Adrenal gland (tissue), 12 donors: ENCODE results near the gene SEMA3A. TPM values are rescaled to one million over a fixed set of nuclear protein-coding genes. Genes with fewer than 3 reads are reported as not detected.

Experiments used
- DNase-seq, 7 donors: peaks; one replicate each; pipeline ENCODE4 v3.0.0-alpha.2; 2019 to 2020
- H3K27ac ChIP-seq, 5 donors: fragments of 200-600 bp; sonication (generic) in 4 of 5; 1 replicate in 3 of 5; 2 replicates in 2 of 5; pipeline versions ENCODE4 v1.5.1 to v1.8.0; 2016 to 2020; ENCODE audit warnings: mild to moderate bottlenecking in 1 of 5
- H3K27me3 ChIP-seq: fragments of 200-600 bp; 2 replicates; pipeline ENCODE4 v1.8.0; 2021
- H3K36me3 ChIP-seq, 2 donors: fragments of 200-600 bp; replicated peaks in 1 of 2; 1 replicate in 1 of 2; 2 replicates in 1 of 2; pipeline versions ENCODE4 v1.5.1 to v1.8.0; 2018 to 2022
- H3K4me1 ChIP-seq, 2 donors: fragments of 200-600 bp; replicated peaks in 1 of 2; 1 replicate in 1 of 2; 2 replicates in 1 of 2; pipeline versions ENCODE4 v1.5.1 to v1.8.0; 2018 to 2021
- H3K4me3 ChIP-seq, 4 donors: fragments of 200-600 bp; sonication (generic) in 3 of 4; one replicate each; pipeline ENCODE4 v1.5.1; 2016 to 2018
- H3K9me3 ChIP-seq, 3 donors: fragments of 200-600 bp; sonication (generic) in 1 of 3; replicated peaks in 1 of 3; 1 replicate in 2 of 3; 2 replicates in 1 of 3; pipeline versions ENCODE4 v1.5.1 to v1.8.0; 2016 to 2021
- POLR2A ChIP-seq, 2 donors: fragments of 450-650 bp; IDR thresholded peaks; one replicate each; pipeline ENCODE4 v1.6.1; 2017; ENCODE audit warnings: antibody characterized with exemption in 2 of 2, mild to moderate bottlenecking in 2 of 2, moderate library complexity in 1 of 2
- WGBS, 4 donors: extraction: QIAGEN DNeasy Blood & Tissue Kit in 2 of 4; methylation state at CpG; one replicate each; pipeline versions ENCODE4 v1.1.5 to v1.1.7; 2013 to 2017; 5-methylcytosine and 5-hydroxymethylcytosine counted together
- intact Hi-C, 2 donors: fragments of 100-400 bp; cut with DNase I; formaldehyde crosslinking; loops; one replicate each; pipeline versions ENCODE4 v1.14.1 to v1.15.0; 2022 to 2023
- polyA plus RNA-seq, 3 donors: library from polyadenylated mRNA; stranded (reverse); fragments of 200-250 nt in 2 of 3; fragments of 350-450 nt in 1 of 3; fragmentation: Illumina TruSeq in 1 of 3; extraction: RNeasy Lipid Tissue Mini Kit (QIAGEN cat#74804) in 1 of 3; gene quantifications; one replicate each; pipeline ENCODE4 v1.2.3, GENCODE V29; 2013 to 2014
- total RNA-seq, 9 donors: library from RNA; depleted of rRNA in 4 of 9; stranded (reverse); fragments of >200 nt in 4 of 9; fragments of 120-200 nt in 1 of 9; fragmentation: NEBNext Ultra II Directional in 1 of 9; extraction: Animal tissue kit (Norgen Biotek cat#: 25700) in 1 of 9; gene quantifications; one replicate each; pipeline versions ENCODE4 v1.1.0 to v1.2.4, GENCODE V29; 2013 to 2023
- TF ChIP-seq, protein P1 (sequence below), 6 experiments: fragments of 450-650 bp in 4 of 6; fragments of 200-600 bp in 2 of 6; sonication (generic) in 1 of 6; IDR thresholded peaks; 1 replicate in 5 of 6; 2 replicates in 1 of 6; pipeline versions ENCODE4 v1.5.1 to v1.8.0; 2016 to 2021; ENCODE audit warnings: antibody characterized with exemption in 6 of 6, mild to moderate bottlenecking in 2 of 6, moderate library complexity in 1 of 6
- donor health status: healthy with polysubstance abuse.
- donor health status: Bipolar disorder and iron deficiency.
- donor health status: DM: yes; HTN: yes; CAD: no.
- donor health status: DM: no; HTN: no; CAD: no.
- donor health status: DM: no; HTN: no; CAD: no.
- donor health status: DM: yes; HTN: yes; CAD: no.

SEMA3A gene
- total and polyA plus RNA-seq, 12 donors, result 0.24 to 17.5 (median 1.2) TPM

DNA sequence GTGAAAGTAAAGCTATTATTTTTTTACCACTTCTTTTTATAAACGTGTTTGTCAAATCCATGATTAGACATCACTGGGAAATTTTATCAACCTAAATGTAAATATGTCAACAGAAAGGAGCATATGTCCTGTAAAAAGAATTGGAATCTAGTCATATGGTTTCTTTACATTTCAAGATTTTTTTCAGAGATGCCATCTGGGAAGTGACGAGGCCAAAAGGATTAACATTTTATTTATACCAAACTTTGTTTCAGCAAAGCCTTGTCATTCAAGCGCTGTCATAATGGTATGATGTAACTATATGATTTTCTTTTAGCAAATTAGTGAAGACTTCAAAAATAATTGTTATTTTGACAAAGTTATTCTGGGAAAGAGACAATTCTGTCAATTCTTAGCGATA, 117.3 kb downstream of the SEMA3A start:
- no peaks in the 10 kb centered on the region for H3K9me3 ChIP-seq
- intact Hi-C loops, result no loop called here
- no peak overlapping the region for H3K27ac ChIP-seq
- no peak overlapping the region for H3K4me3 ChIP-seq
- no peaks in the 10 kb centered on the region for H3K27me3 ChIP-seq
- TF ChIP-seq POLR2A (IDR thresholded peaks at IDR 0.05), result no peak
- TF ChIP-seq, protein P1, sequence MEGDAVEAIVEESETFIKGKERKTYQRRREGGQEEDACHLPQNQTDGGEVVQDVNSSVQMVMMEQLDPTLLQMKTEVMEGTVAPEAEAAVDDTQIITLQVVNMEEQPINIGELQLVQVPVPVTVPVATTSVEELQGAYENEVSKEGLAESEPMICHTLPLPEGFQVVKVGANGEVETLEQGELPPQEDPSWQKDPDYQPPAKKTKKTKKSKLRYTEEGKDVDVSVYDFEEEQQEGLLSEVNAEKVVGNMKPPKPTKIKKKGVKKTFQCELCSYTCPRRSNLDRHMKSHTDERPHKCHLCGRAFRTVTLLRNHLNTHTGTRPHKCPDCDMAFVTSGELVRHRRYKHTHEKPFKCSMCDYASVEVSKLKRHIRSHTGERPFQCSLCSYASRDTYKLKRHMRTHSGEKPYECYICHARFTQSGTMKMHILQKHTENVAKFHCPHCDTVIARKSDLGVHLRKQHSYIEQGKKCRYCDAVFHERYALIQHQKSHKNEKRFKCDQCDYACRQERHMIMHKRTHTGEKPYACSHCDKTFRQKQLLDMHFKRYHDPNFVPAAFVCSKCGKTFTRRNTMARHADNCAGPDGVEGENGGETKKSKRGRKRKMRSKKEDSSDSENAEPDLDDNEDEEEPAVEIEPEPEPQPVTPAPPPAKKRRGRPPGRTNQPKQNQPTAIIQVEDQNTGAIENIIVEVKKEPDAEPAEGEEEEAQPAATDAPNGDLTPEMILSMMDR (IDR thresholded peaks at IDR 0.05), result no peak
- no peaks in the 10 kb centered on the region for H3K36me3 ChIP-seq
- no peaks in the 10 kb centered on the region for H3K4me1 ChIP-seq
- DNase-seq, result no peak
- 80 to 84% (median 82%) methylated on average over 4 of the region's 4 CpGs for WGBS, 4 donors

DNA sequence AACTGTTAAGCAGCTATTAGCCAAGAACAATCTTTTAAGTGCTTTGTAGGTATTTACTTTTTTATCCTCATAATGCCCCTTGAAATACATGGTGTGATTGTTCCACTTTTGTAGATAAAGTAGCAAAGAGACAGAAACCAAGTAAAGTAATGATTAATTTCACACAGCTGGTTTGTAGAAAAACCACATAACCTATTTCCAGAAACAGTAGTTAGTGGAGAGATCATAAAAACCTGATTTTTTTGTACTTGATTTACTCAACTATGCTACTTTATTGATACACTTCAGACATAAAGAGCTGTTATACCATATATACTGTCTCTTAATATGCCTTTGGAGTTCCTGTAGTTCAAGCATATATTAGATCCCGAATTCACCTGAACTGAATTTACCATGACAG, 118.4 kb downstream of the SEMA3A start:
- WGBS, 4 donors, result 83 to 90% (median 84%) methylated on average over 1 of the region's 1 CpG
- Histone ChIP-seq H3K27me3 (no peaks in the 10 kb centered on the region), H3K4me1 (no peaks in the 10 kb centered on the region), H3K36me3 (no peaks in the 10 kb centered on the region), H3K4me3 (no peak overlapping the region), H3K9me3 (peaks cover 0 to 8% (median 0%) of the 10 kb centered on the region in 3 donors), H3K27ac (no peak overlapping the region)
- TF ChIP-seq, protein P1 (IDR thresholded peaks at IDR 0.05), result no peak
- TF ChIP-seq POLR2A (IDR thresholded peaks at IDR 0.05), result no peak
- intact Hi-C loops, result no loop called here
- DNase-seq, result no peak

DNA sequence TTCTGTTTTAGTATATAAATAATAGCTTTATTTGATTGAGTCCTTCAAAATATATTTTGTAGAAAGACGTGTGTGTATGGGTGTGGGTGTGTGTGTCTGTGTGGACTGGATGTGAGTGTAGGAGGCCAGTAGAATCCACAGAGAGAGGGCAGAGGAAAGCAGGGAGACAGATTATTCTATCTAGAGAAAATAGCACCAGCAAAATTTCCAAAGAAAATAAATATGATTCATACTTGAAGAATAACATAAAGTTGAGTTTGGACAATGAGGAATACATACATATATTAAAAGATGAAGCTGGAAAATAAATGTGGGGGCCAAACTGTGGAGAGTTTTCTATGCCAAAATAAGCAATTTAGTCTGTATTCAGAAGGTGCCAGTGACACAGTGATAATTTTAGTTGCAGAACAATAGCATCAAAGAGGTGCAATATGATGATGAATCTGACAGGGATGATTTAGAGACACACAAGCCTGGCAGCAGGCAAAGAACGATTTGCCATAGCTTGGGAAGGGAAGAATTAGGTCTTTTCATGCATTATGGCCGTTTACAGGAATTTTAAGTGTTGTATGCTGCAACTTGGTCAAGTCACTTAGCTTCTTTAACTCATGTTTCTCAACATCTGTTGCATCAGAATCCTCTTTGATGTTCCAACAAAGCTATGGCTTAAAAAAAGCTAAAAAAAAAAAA, 121.3 kb downstream of the SEMA3A start:
- Histone ChIP-seq H3K9me3 (peaks cover 0 to 8% (median 0%) of the 10 kb centered on the region in 3 donors), H3K27ac (no peak overlapping the region), H3K27me3 (no peaks in the 10 kb centered on the region), H3K36me3 (no peaks in the 10 kb centered on the region), H3K4me1 (no peaks in the 10 kb centered on the region), H3K4me3 (no peak overlapping the region)
- no peak for DNase-seq
- intact Hi-C loops, result no loop called here
- 24 to 38% (median 30%) methylated on average over 3 of the region's 3 CpGs for WGBS, 4 donors
- TF ChIP-seq, protein P1 (IDR thresholded peaks at IDR 0.05), result no peak
- TF ChIP-seq POLR2A (IDR thresholded peaks at IDR 0.05), result no peak

DNA sequence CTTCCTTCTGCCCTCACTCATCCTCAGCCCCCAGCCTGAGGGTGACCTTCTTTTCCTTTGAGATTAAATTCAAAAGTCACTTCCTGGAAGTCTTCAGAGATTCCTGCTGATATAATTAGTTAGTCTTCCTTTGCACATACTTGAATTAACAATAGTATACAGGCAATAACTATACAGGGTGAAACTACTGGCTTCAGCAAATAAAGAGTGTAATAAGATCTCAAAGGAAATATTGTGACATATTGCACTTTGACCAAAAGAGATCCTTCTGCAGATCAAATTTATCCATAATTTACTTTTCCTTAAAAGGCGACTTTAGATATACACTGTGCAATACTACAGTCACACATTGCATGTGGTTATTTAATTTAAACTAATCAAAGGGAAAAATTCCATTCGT, 123.8 kb downstream of the SEMA3A start:
- Histone ChIP-seq H3K27ac (no peak overlapping the region), H3K36me3 (no peaks in the 10 kb centered on the region), H3K27me3 (no peaks in the 10 kb centered on the region), H3K4me1 (no peaks in the 10 kb centered on the region), H3K9me3 (peaks cover 0 to 8% (median 0%) of the 10 kb centered on the region in 3 donors), H3K4me3 (no peak overlapping the region)
- TF ChIP-seq, protein P1 (IDR thresholded peaks at IDR 0.05), result no peak
- TF ChIP-seq POLR2A (IDR thresholded peaks at IDR 0.05), result no peak
- DNase-seq, result no peak
- 65 to 81% (median 79%) methylated on average over 2 of the region's 2 CpGs for WGBS, 4 donors
- intact Hi-C loops, result no loop called here
